HG02763 (cell line): ENCODE measurements around the gene FRMD4B.
A peak's percentile ranks its signal among the peaks of the same experiment; 100 is the strongest.
"Not testable (repeated sequence)": the region's sequence is repeated elsewhere in the genome, so short reads cannot be mapped to it uniquely, and the experiment has no call there.

ENCODE experiments used
- ATAC-seq: cut with Tn5 transposase; IDR thresholded peaks from one replicate; pipeline ENCODE4 v1.9.1; 2021; ENCODE audit warnings: mild to moderate bottlenecking, moderate library complexity; ENCODE audit not compliant: unreplicated experiment

FRMD4B gene

GRCh38 chr3:69325151-69325550 is 60.7 kb downstream of the FRMD4B start:
- no peak for ATAC-seq

DNA sequence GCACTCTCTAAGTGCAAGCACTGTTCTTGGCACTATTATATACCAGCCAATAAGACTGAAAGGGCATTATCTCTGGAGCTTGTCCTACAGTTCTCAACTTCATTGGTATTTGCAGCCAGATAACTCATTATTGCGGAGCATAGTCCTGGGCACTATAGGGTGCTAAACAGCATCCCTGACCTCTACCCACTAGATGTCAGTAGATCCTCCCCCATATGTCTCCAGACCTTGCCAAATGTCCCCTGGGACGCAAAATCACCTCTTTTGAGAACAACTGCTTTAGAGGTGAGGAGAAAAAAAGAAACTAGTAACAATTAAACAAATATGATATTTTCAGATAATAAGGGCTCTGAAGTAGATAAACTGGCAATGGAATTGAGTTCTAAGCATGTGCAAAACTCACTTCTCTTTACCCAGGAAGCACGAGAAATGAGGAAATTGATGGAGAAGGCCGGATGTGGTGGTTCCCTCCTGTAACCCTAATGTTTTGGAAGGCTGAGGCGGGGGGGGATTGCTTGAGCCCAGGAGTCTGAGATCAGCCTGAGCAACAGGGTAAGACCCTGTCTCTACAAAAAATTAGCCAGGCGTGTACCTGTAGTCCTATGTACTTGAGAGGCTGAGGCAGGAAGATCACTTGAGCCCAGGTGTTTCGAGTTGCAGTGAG is 61.4 kb downstream of the FRMD4B start:
- peak; percentile 49 for ATAC-seq

- no peak for ATAC-seq
Observed at GRCh38 chr3:69323941-69324340, 61.9 kb downstream of the FRMD4B start.

DNA sequence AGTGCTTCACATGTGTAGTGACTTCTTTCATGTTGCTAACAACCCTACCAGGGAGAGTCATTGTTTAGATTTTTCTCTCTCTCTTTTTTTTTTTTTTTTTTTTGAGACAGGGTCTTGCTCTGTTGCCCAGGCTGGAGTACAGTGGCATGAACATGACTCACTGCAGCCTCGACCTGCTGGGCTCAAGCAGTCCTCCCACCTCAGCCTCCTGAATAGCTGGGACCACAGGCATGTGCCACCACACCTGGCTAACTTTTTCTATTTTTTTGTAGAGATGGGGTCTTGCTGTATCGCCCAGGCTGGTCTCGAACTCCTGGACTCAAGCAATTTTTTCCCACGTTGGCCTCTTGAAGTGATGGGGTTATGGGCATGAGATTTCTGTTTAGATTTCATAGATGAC is 63.4 kb downstream of the FRMD4B start:
- not testable (repeated sequence) for ATAC-seq

DNA sequence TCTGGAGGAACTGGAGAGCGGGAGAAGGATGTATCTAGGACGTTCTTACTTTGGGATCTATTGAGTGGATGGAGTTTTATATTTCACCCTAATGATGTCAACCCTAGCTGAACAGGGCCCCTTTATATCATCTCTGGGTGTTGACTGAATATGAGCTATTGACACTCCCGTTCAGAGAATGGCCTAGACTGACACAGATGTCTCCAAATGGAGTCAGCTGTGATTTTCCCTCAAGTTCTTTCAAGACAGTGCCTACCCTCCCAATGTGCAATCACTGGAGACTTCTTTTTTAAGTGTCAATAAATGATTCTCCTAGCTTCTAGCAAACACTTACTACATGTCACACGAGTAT is 63.8 kb downstream of the FRMD4B start:
- no peak for ATAC-seq

GRCh38 chr3:69321301-69322157 is 64.4 kb downstream of the FRMD4B start:
- ATAC-seq: no peak

- ATAC-seq: peak; percentile 62
Observed at GRCh38 chr3:69320871-69321271, 65.0 kb downstream of the FRMD4B start.

DNA sequence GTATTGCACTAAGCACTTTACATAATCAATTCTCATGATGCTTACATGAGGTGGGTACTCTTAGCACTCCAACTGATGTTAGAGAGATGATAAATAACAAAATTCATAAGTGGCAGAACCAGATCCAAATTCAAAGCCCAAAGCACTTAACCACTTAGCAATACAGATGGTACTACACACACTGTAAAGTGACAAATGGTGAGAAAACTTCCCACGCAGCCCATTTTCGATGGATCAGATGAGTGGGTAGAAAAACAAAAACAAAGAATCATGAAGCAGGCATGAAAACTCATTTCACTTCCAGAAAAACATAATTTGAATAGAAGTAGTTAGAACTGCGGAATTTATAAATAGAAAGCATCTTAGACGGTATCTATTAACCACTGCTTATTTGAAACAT is 66.2 kb downstream of the FRMD4B start:
- ATAC-seq: no peak

GRCh38 chr3:69318410-69318809 is 67.5 kb downstream of the FRMD4B start:
- no peak for ATAC-seq

DNA sequence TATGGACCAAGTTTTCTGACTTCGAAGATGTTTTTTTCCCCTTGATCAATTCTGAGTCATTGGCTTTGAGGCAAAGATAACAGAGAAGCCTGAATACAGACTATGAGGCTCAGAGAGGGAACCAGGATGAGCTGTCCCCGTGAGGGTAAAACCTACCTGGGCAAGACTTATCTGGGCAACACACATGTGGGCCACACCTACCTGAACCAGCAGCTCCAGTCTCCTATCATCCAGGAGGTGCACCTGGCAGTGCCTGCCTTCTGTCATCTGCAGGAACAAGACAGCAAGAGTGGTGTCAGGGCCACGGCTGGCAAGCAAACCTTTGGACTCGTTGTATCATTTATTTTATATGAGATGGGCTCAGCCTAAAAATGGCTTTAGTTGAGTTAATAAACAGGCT is 72.6 kb downstream of the FRMD4B start:
- no peak for ATAC-seq

DNA sequence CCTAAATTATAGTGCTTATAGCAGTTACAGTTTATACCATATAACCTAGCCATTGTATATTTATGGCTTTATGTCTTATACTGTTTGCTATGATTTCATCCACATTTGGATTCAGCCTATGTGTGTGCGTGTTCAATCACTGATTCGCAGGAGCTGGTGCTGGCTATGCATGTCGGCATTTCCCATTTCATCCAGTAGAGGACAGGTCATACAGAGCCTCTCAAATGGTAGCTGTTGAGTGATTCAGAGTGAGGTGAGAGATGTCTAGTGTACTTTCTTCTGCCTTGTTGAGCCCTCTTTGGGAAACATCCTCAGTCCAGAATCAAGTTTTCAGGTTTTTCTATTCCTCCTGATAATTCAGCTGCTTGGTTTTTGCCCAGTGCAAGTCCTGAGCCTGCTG is 76.1 kb downstream of the FRMD4B start:
- ATAC-seq: no peak

- ATAC-seq: peak; percentile 97
Observed at GRCh38 chr3:69306239-69307185, 79.4 kb downstream of the FRMD4B start.

DNA sequence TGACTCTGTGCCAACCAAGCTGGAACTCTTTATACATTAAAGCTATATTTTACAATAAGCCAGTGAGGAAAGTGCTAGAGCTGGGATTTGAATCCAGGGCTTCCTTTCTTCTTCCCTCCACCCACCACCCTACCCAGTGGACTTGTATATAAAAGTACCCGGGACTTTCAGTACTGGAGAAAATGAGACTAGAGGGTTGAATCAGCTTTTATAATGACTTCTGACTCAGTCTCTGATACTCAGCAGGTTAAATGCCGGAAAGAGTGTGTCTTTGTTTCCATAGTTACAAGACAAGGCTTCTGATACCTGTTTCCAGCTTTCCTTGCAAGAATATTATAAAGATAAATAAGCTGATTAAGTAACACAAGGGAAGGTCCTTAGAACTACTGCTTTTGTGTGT is 80.9 kb downstream of the FRMD4B start:
- ATAC-seq: no peak

- no peak for ATAC-seq
Observed at GRCh38 chr3:69304396-69304795, 81.5 kb downstream of the FRMD4B start.

- no peak for ATAC-seq
Observed at GRCh38 chr3:69300296-69300695, 85.6 kb downstream of the FRMD4B start.

DNA sequence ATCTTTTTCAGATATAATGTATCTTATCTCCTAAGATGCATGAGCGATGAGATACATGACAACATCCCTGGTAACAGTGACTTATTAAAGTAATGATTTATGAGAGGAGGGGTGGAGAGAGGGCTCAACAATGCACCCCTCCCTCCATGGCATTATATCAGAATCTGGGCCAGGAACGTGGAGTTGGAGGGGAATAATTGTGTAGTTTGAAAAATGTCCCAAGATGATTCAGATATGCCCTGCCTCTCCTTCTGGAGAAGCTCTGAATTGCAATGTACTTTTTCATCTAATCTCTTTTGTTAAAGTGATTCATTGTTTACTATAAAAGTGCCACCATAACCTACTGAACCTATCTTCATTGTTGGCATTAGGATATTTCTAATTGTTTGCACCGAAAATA is 86.5 kb downstream of the FRMD4B start:
- no peak for ATAC-seq

- ATAC-seq: no peak
Observed at GRCh38 chr3:69297501-69297900, 88.4 kb downstream of the FRMD4B start.

GRCh38 chr3:69296995-69297394 is 88.9 kb downstream of the FRMD4B start:
- no peak for ATAC-seq

GRCh38 chr3:69294014-69294766 is 91.7 kb downstream of the FRMD4B start:
- ATAC-seq: no peak

- no peak for ATAC-seq
Observed at GRCh38 chr3:69292959-69293574, 92.8 kb downstream of the FRMD4B start.
